ENCODE data around the gene SRPRB.

GRCh38 chr3:133762539-133762938, 43.1 kb upstream of the SRPRB start:
- no peak for TF ChIP-seq GABPA (IDR thresholded peaks at IDR 0.05; ENCODE audit: low read depth)
- no peak for TF ChIP-seq CTCF (IDR thresholded peaks at IDR 0.05; ENCODE audit: insufficient read depth, low read length)
- no peak for TF ChIP-seq SPI1 (IDR thresholded peaks at IDR 0.05; ENCODE audit: borderline replicate concordance, low read depth)
- TF ChIP-seq POLR2AphosphoS5 (IDR thresholded peaks at IDR 0.05; ENCODE audit: low read depth): no peak

All from HL-60 (cell line).